Fibroblast of mammary gland (primary cell): Measurements from ENCODE around the gene NOS1.
"Not testable (repeated sequence)": the region's sequence is repeated elsewhere in the genome, so short reads cannot be mapped to it uniquely, and the experiment has no call there.

Experiments
- DNase-seq: peaks from one replicate; pipeline ENCODE4 v3.0.0-alpha.2; 2010; ENCODE audit warnings: low read depth
- H3K4me3 ChIP-seq: 2 replicates; pipeline ENCODE4 v1.5.1; 2011; ENCODE audit warnings: low read depth, mild to moderate bottlenecking, low read length, moderate library complexity; ENCODE audit not compliant: control insufficient read depth
- CTCF ChIP-seq: conservative IDR thresholded peaks from 2 replicates; pipeline ENCODE4 v1.5.1; 2011; ENCODE audit warnings: low read depth, low read length, inconsistent platforms; ENCODE audit not compliant: control insufficient read depth, insufficient read depth

NOS1 gene

GRCh38 chr12:117190210-117190781 is 171.1 kb downstream of the NOS1 start, which contains the start of gene FBXO21:
TSS of gene FBXO21 (minus strand) at chr12:117190470. CDS start at chr12:117190456, 14 bp downstream.
- peak within 1 kb of the TSS; percentile 80 for H3K4me3 ChIP-seq
- TF ChIP-seq CTCF = no peak
- peak; percentile 66 for DNase-seq

GRCh38 chr12:117189725-117190209 is 171.7 kb downstream of the NOS1 start:
- TF ChIP-seq CTCF = no peak
- peak; percentile 35 for DNase-seq
- H3K4me3 ChIP-seq = peak overlapping the region; percentile 80

- peak overlapping the region; percentile 80 for H3K4me3 ChIP-seq
- peak; percentile 70 for DNase-seq
- TF ChIP-seq CTCF = no peak
Measured at GRCh38 chr12:117188961-117189724, 172.3 kb downstream of the NOS1 start.

GRCh38 chr12:117188121-117188665 is 173.2 kb downstream of the NOS1 start:
- TF ChIP-seq CTCF = no peak
- H3K4me3 ChIP-seq = no peak overlapping the region
- no peak for DNase-seq

- no peak for TF ChIP-seq CTCF
- H3K4me3 ChIP-seq = no peak overlapping the region
- no peak for DNase-seq
Measured at GRCh38 chr12:117187421-117187820, 174.0 kb downstream of the NOS1 start.

- H3K4me3 ChIP-seq = no peak overlapping the region
- TF ChIP-seq CTCF = no peak
- DNase-seq = no peak
Measured at GRCh38 chr12:117182866-117183265, 178.6 kb downstream of the NOS1 start.

GRCh38 chr12:117181468-117181843 is 180.0 kb downstream of the NOS1 start:
- DNase-seq, H3K4me3 ChIP-seq: not testable (repeated sequence)
